H9 (cell line): ENCODE results near the gene SPEM3. TPM values are rescaled to one million over a fixed set of nuclear protein-coding genes. Genes with fewer than 3 reads are reported as not detected.
A peak's percentile ranks its signal among the peaks of the same experiment; 100 is the strongest.

Experiments used
- DNase-seq: peaks from one replicate; pipeline ENCODE4 v3.0.0-alpha.2; 2017
- H2AFZ ChIP-seq: one replicate; pipeline ENCODE4 v1.6.1; 2013; ENCODE audit warnings: mild to moderate bottlenecking, low read length, control low read depth, moderate library complexity
- H2AK5ac ChIP-seq: 2 replicates; pipeline ENCODE4 v1.6.1; 2013; ENCODE audit warnings: low read length, control low read depth, mixed read lengths; ENCODE audit not compliant: insufficient read length
- H2BK120ac ChIP-seq: one replicate; pipeline ENCODE4 v1.6.1; 2013; ENCODE audit warnings: low read depth, mild to moderate bottlenecking, low read length, control low read depth, inconsistent platforms; ENCODE audit not compliant: poor library complexity, severe bottlenecking
- H2BK12ac ChIP-seq: 2 replicates; pipeline ENCODE4 v1.6.1; 2013; ENCODE audit warnings: low read length, control low read depth, mixed read lengths, low read depth; ENCODE audit not compliant: insufficient read length
- H2BK15ac ChIP-seq: 2 replicates; pipeline ENCODE4 v1.6.1; 2013; ENCODE audit warnings: low read depth, low read length, control low read depth
- H2BK20ac ChIP-seq: one replicate; pipeline ENCODE4 v1.6.1; 2013; ENCODE audit warnings: low read depth, mild to moderate bottlenecking, low read length, control low read depth, inconsistent platforms; ENCODE audit not compliant: poor library complexity, severe bottlenecking
- H2BK5ac ChIP-seq: 2 replicates; pipeline ENCODE4 v1.6.1; 2013; ENCODE audit warnings: low read length, control low read depth, mixed read lengths; ENCODE audit not compliant: insufficient read length
- H3K14ac ChIP-seq: 2 replicates; pipeline ENCODE4 v1.6.1; 2013; ENCODE audit warnings: low read length, control low read depth; ENCODE audit not compliant: insufficient read depth
- H3K18ac ChIP-seq: 2 replicates; pipeline ENCODE4 v1.6.1; 2013; ENCODE audit warnings: low read depth, mild to moderate bottlenecking, mixed read lengths, low read length, control low read depth; ENCODE audit not compliant: insufficient read length
- H3K23ac ChIP-seq: 2 replicates; pipeline ENCODE4 v1.6.1; 2013; ENCODE audit warnings: low read length, control low read depth, mixed read lengths, low read depth; ENCODE audit not compliant: insufficient read length
- H3K23me2 ChIP-seq: 2 replicates; pipeline ENCODE4 v1.6.1; 2013; ENCODE audit warnings: low read depth, mild to moderate bottlenecking, mixed read lengths, low read length, control low read depth; ENCODE audit not compliant: insufficient read length, poor library complexity, severe bottlenecking
- H3K27ac ChIP-seq: 2 replicates; pipeline ENCODE4 v1.5.1; 2013; ENCODE audit warnings: low read length, control low read depth, mixed read lengths, low read depth; ENCODE audit not compliant: insufficient read length
- H3K27me3 ChIP-seq: 2 replicates; pipeline ENCODE4 v1.6.1; 2013; ENCODE audit warnings: low read length, control low read depth, inconsistent platforms; ENCODE audit not compliant: insufficient read depth
- H3K4ac ChIP-seq: 2 replicates; pipeline ENCODE4 v1.6.1; 2013; ENCODE audit warnings: low read depth, mild to moderate bottlenecking, control low read depth, inconsistent platforms, low read length, moderate library complexity
- H3K4me1 ChIP-seq: 2 replicates; pipeline ENCODE4 v1.6.1; 2013; ENCODE audit warnings: low read length, control low read depth, inconsistent platforms; ENCODE audit not compliant: insufficient read depth
- H3K4me2 ChIP-seq: 2 replicates; pipeline ENCODE4 v1.6.1; 2013; ENCODE audit warnings: low read length, control low read depth, mixed read lengths; ENCODE audit not compliant: insufficient read length, insufficient read depth
- H3K56ac ChIP-seq: 2 replicates; pipeline ENCODE4 v1.6.1; 2013; ENCODE audit warnings: low read depth, mild to moderate bottlenecking, mixed read lengths, low read length, control low read depth; ENCODE audit not compliant: insufficient read length
- H3K79me1 ChIP-seq: 2 replicates; pipeline ENCODE4 v1.6.1; 2013; ENCODE audit warnings: low read depth, mild to moderate bottlenecking, moderate library complexity, low read length, control low read depth, inconsistent platforms; ENCODE audit not compliant: insufficient read depth, poor library complexity, severe bottlenecking
- H3K79me2 ChIP-seq: 2 replicates; pipeline ENCODE4 v1.6.1; 2013; ENCODE audit warnings: low read length, control low read depth, inconsistent platforms; ENCODE audit not compliant: insufficient read depth
- H3K9ac ChIP-seq: 2 replicates; pipeline ENCODE4 v1.6.1; 2013; ENCODE audit warnings: low read length, control low read depth, mixed read lengths; ENCODE audit not compliant: insufficient read length; ENCODE audit errors: extremely low read depth
- H3K9me3 ChIP-seq: one replicate; pipeline ENCODE4 v1.6.1; 2013; ENCODE audit warnings: low read depth, low read length, inconsistent platforms; ENCODE audit not compliant: control insufficient read depth
- H3T11ph ChIP-seq: one replicate; pipeline ENCODE4 v1.6.1; 2013; ENCODE audit warnings: mild to moderate bottlenecking, low read length, control low read depth, inconsistent platforms
- H4K20me1 ChIP-seq: one replicate; pipeline ENCODE4 v1.6.1; 2013; ENCODE audit not compliant: control insufficient read depth, insufficient read length, insufficient read depth
- H4K5ac ChIP-seq: 2 replicates; pipeline ENCODE4 v1.6.1; 2013; ENCODE audit warnings: low read depth, mild to moderate bottlenecking, mixed read lengths, low read length, control low read depth; ENCODE audit not compliant: insufficient read length
- H4K8ac ChIP-seq: replicated peaks from 2 replicates; pipeline ENCODE4 v1.6.1; 2013; ENCODE audit warnings: low read length, control low read depth, mixed read lengths, low read depth; ENCODE audit not compliant: insufficient read length
- H4K91ac ChIP-seq: 2 replicates; pipeline ENCODE4 v1.6.1; 2013; ENCODE audit warnings: low read depth, mild to moderate bottlenecking, moderate library complexity, mixed read lengths, low read length, control low read depth; ENCODE audit not compliant: insufficient read length
- H3K27ac Mint-ChIP-seq, 3 experiments: 2 replicates in 2 of 3; 3 replicates in 1 of 3; pipeline ENCODE4 v1.8.0; 2020 to 2021; ENCODE audit warnings: mixed read lengths in 3 of 3, mild to moderate bottlenecking in 1 of 3, moderate library complexity in 1 of 3
- H3K27me3 Mint-ChIP-seq: 2 replicates; pipeline ENCODE4 v1.8.0; 2021; ENCODE audit warnings: low read depth, mild to moderate bottlenecking, moderate library complexity, mixed read lengths
- H3K36me3 Mint-ChIP-seq, 3 experiments: 2 replicates in 2 of 3; 3 replicates in 1 of 3; pipeline ENCODE4 v1.8.0; 2020 to 2021; ENCODE audit warnings: low read depth in 3 of 3, mixed read lengths in 3 of 3; ENCODE audit not compliant: insufficient read depth in 1 of 3
- H3K4me1 Mint-ChIP-seq, 2 experiments: 2 replicates each; pipeline ENCODE4 v1.8.0; 2020; ENCODE audit warnings: mixed read lengths in 2 of 2
- H3K4me3 Mint-ChIP-seq, 2 experiments: 2 replicates in 1 of 2; 3 replicates in 1 of 2; pipeline ENCODE4 v1.8.0; 2020 to 2021; ENCODE audit warnings: mild to moderate bottlenecking in 2 of 2, mixed read lengths in 2 of 2, moderate library complexity in 1 of 2
- H3K9me3 Mint-ChIP-seq, 2 experiments: 2 replicates in 1 of 2; 3 replicates in 1 of 2; pipeline ENCODE4 v1.8.0; 2020; ENCODE audit warnings: mild to moderate bottlenecking in 2 of 2, mixed read lengths in 2 of 2, moderate library complexity in 1 of 2
- CTCF ChIP-seq: fragments of 200-600 bp; sonication (generic); conservative IDR thresholded peaks from 3 replicates; pipeline ENCODE4 v1.8.0; 2021; ENCODE audit warnings: antibody characterized with exemption, mild to moderate bottlenecking
- WGBS: extraction: QIAGEN DNeasy Blood & Tissue Kit; methylation state at CpG from one replicate; pipeline ENCODE4 v1.1.7; 2013; ENCODE audit warnings: missing lambda C conversion rate, low lambda C conversion rate, mixed read lengths; ENCODE audit not compliant: insufficient read length; ENCODE audit errors: extremely low coverage; 5-methylcytosine and 5-hydroxymethylcytosine counted together
- total RNA-seq: library from RNA; stranded (reverse); gene quantifications from 2 replicates; pipeline ENCODE4 v1.2.1, GENCODE V29; 2021

Gene SPEM3
- total RNA-seq, 1 experiment from 2014 or later, result not detected

GRCh38 chr17:7394452-7395191, 34.0 kb upstream of the SPEM3 start, which contains the start of gene PLSCR3:
PLSCR3 (minus strand) TSS chr17:7394525; CDS start chr17:7394110, 415 bp downstream.
- no CpG with 5 or more reads among the region's 71 CpGs for WGBS
- no peaks in the 10 kb centered on the region for H3K79me1 ChIP-seq
- H3K23me2 ChIP-seq, result peaks cover 12% of the 10 kb centered on the region
- Mint-ChIP-seq H3K27me3 (peaks cover 2% of the 10 kb centered on the region), H3K36me3 (peaks cover 12 to 27% (median 19%) of the 10 kb centered on the region in 3 experiments), H3K4me3 (peak within 1 kb of the TSS; percentile 87 to 96), H3K9me3 (no peaks in the 10 kb centered on the region; a peak in 1 of 5 replicates), H3K27ac (peak within 1 kb of the TSS; percentile 67 to 94 (median 90); a peak in 5 of 7 replicates), H3K4me1 (peaks cover 22% of the 10 kb centered on the region in 2 experiments)
- H2AK5ac ChIP-seq, result no peak within 1 kb of the TSS
- no peak within 1 kb of the TSS for H3T11ph ChIP-seq
- no peak within 1 kb of the TSS for H3K18ac ChIP-seq
- no peaks in the 10 kb centered on the region for H3K27me3 ChIP-seq
- no peak within 1 kb of the TSS for H2BK20ac ChIP-seq
- H3K4ac ChIP-seq, result no peak within 1 kb of the TSS
- no peak within 1 kb of the TSS for H3K56ac ChIP-seq
- no peak within 1 kb of the TSS; the same call in 1 of the 2 replicates for H2BK15ac ChIP-seq
- peak; percentile 64; the same call in 2 of the 3 replicates for TF ChIP-seq CTCF
- no peak within 1 kb of the TSS for H2BK5ac ChIP-seq
- peaks cover 7% of the 10 kb centered on the region; the same call in 1 of the 2 replicates for H3K4me1 ChIP-seq
- no peak within 1 kb of the TSS for H4K5ac ChIP-seq
- H4K91ac ChIP-seq, result no peak within 1 kb of the TSS
- no peak within 1 kb of the TSS for H2AFZ ChIP-seq
- H2BK120ac ChIP-seq, result no peak within 1 kb of the TSS
- no peak within 1 kb of the TSS for H3K23ac ChIP-seq
- no peaks in the 10 kb centered on the region for H3K9me3 ChIP-seq
- H3K14ac ChIP-seq, result peak within 1 kb of the TSS; percentile 51
- no peaks in the 10 kb centered on the region for H3K79me2 ChIP-seq
- DNase-seq, result peak; percentile 96
- H2BK12ac ChIP-seq, result no peak within 1 kb of the TSS
- no peak within 1 kb of the TSS for H4K8ac ChIP-seq
- peaks cover 2% of the 10 kb centered on the region for H4K20me1 ChIP-seq
- no peak within 1 kb of the TSS for H3K27ac ChIP-seq
- H3K4me2 ChIP-seq, result peak within 1 kb of the TSS; percentile 92
- H3K9ac ChIP-seq, result no peak within 1 kb of the TSS
